NCI-H345 treated with DMSO at 0.1 percent for 48 hours (cell line): ENCODE results near the gene TMEM45A.

ENCODE experiments used
- DNase-seq: peaks from one replicate; lab custom pipeline; 2025; ENCODE audit not compliant: unreplicated experiment; lab: John Stamatoyannopoulos, UW

TMEM45A gene

GRCh38 chr3:100609305-100609704 is 116.9 kb downstream of the TMEM45A start, which contains the start of gene ADGRG7:
Gene ADGRG7 (plus strand): TSS chr3:100609601. CDS start chr3:100609857, 256 bp downstream.
- no peak for DNase-seq

DNA sequence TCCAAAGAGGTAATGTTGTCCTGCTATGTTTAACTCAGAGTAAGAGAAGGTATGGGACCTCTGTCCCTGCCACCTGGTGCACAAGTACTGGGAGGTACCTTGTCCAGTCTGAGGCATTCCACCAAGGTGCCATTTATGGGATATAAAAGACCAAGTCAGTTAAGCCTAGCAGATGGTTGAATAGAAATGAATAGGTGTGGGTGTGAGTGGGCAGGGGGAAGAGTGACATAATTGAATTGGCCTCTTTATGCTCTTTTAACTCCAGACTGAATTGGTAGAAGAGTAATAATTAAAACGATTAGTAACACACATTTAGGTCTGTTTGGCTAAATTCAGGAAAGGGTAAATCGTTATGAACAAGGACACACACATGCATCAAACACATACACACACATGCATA is 117.5 kb downstream of the TMEM45A start:
- DNase-seq: no peak

- no peak for DNase-seq
Measured at GRCh38 chr3:100611221-100611620, 118.8 kb downstream of the TMEM45A start.

DNA sequence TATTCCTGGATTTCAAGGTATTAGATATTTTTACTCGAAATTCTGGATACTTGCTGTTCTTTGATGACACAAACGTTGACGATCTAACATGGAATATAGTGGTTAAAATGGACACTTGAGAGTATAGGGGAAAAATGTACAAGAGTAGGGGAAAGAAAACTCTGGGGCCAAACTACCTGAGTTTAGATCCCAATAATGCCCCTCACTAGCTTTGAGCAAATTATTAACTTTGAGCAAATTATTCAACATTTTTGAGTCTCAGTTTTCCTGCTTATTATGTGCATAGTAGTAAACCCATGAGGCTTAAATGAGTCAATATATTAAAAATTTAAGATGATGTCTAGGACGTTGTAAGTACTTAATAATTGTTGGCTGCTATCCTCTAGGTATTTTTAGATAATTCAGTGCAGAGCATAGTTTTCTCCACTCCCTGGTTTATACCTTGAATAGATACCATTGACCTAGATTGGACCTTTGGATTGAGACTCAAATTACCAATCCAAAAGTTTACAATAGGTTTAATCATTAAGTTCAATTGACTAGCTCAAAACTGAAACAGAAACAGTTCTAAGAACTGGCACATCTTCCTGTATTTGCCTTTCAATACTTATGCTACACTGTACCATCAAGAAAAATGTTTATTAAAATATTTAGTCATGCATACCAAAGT is 121.4 kb downstream of the TMEM45A start:
- no peak for DNase-seq

DNA sequence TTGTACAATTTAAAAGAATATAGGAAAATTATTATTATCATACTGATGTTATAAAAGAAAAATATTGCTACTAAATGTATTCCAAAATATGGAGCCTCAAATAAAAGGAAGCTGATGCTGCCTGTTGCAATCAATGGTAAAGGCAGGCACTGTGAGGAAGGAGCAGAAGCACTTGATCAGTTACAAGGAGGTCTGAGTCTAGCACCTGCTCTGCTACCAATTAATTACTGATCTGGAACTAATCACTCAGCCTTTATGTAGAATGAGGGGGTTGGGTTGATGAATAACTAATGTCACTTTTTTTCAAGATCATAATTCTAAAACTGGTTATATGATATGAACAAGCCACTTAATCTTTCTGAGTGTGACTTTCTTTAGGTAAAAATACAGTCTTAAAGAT is 122.5 kb downstream of the TMEM45A start:
- DNase-seq: no peak

- no peak for DNase-seq
Measured at GRCh38 chr3:100615684-100616083, 123.3 kb downstream of the TMEM45A start.

GRCh38 chr3:100621251-100621650 is 128.8 kb downstream of the TMEM45A start:
- no peak for DNase-seq
